Duodenal mucosa (tissue), 2 donors: ENCODE data around the gene ZBTB37.
A peak's percentile ranks its signal among the peaks of the same experiment; 100 is the strongest.

Source experiments
- H3K27ac ChIP-seq: one replicate; pipeline ENCODE4 v1.7.0; 2013; ENCODE audit warnings: low read depth, low read length
- H3K27me3 ChIP-seq, 2 donors: one replicate each; pipeline ENCODE4 v1.7.0; 2013; ENCODE audit warnings: low read length in 2 of 2, control low read depth in 1 of 2; ENCODE audit not compliant: insufficient read depth in 2 of 2, control insufficient read depth in 1 of 2
- H3K36me3 ChIP-seq, 2 donors: one replicate each; pipeline ENCODE4 v1.7.0; 2013; ENCODE audit warnings: low read length in 2 of 2, control low read depth in 1 of 2; ENCODE audit not compliant: insufficient read depth in 2 of 2, control insufficient read depth in 1 of 2
- H3K4me1 ChIP-seq, 2 donors: one replicate each; pipeline ENCODE4 v1.7.0; 2013; ENCODE audit warnings: low read length in 2 of 2, control low read depth in 1 of 2; ENCODE audit not compliant: insufficient read depth in 2 of 2, control insufficient read depth in 1 of 2
- H3K4me3 ChIP-seq, 2 donors: one replicate each; pipeline ENCODE4 v1.7.0; 2013; ENCODE audit warnings: low read length in 2 of 2, low read depth in 1 of 2
- H3K9ac ChIP-seq, 2 donors: one replicate each; pipeline ENCODE4 v1.7.0; 2013; ENCODE audit warnings: low read length in 2 of 2, low read depth in 1 of 2
- H3K9me3 ChIP-seq, 2 donors: one replicate each; pipeline ENCODE4 v1.7.0; 2013; ENCODE audit warnings: low read length in 2 of 2, control low read depth in 1 of 2; ENCODE audit not compliant: control insufficient read depth in 1 of 2

ZBTB37 gene, protein sequence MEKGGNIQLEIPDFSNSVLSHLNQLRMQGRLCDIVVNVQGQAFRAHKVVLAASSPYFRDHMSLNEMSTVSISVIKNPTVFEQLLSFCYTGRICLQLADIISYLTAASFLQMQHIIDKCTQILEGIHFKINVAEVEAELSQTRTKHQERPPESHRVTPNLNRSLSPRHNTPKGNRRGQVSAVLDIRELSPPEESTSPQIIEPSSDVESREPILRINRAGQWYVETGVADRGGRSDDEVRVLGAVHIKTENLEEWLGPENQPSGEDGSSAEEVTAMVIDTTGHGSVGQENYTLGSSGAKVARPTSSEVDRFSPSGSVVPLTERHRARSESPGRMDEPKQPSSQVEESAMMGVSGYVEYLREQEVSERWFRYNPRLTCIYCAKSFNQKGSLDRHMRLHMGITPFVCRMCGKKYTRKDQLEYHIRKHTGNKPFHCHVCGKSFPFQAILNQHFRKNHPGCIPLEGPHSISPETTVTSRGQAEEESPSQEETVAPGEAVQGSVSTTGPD

GRCh38 chr1:173868266-173869020 lies at the start of gene ZBTB37:
Gene ZBTB37 (plus strand): TSS chr1:173868380. CDS start chr1:173870226, 1,846 bp downstream.
- H3K4me3 ChIP-seq: peak within 1 kb of the TSS; percentile 92 to 95
- H3K27me3 ChIP-seq: no peaks in the 10 kb centered on the region
- no peaks in the 10 kb centered on the region for H3K9me3 ChIP-seq
- H3K36me3 ChIP-seq: peaks cover 30 to 34% of the 10 kb centered on the region in 2 donors
- H3K27ac ChIP-seq: peak within 1 kb of the TSS; percentile 97
- peaks cover 39 to 47% of the 10 kb centered on the region in 2 donors for H3K4me1 ChIP-seq
- peak within 1 kb of the TSS; percentile 71 to 85 for H3K9ac ChIP-seq

DNA sequence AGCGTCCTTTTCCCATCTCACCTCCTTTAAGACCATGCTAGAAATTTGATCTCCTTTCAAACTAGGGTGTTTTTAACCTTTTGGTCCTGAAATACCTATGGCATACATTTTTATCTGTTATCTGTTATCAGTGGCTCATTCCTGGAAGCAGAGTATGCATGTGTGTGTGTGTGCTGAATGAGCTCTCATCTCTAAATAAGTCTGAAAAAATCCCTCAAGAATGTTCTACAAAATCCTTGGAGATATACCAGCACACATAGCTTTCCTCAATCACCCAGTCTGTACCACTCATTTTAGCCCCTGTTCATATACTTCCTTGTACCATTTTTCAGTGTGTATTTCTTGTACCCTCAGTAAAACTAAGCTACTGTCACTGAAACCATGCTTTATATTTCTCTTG lies 49.7 kb upstream of the ZBTB37 start:
- peaks cover 6 to 7% of the 10 kb centered on the region in 2 donors for H3K4me1 ChIP-seq
- H3K27me3 ChIP-seq: no peaks in the 10 kb centered on the region
- H3K4me3 ChIP-seq: no peak overlapping the region
- H3K36me3 ChIP-seq: peaks cover 0 to 3% of the 10 kb centered on the region in 2 donors
- H3K27ac ChIP-seq: no peak overlapping the region
- H3K9me3 ChIP-seq: no peaks in the 10 kb centered on the region
- H3K9ac ChIP-seq: no peak overlapping the region

DNA sequence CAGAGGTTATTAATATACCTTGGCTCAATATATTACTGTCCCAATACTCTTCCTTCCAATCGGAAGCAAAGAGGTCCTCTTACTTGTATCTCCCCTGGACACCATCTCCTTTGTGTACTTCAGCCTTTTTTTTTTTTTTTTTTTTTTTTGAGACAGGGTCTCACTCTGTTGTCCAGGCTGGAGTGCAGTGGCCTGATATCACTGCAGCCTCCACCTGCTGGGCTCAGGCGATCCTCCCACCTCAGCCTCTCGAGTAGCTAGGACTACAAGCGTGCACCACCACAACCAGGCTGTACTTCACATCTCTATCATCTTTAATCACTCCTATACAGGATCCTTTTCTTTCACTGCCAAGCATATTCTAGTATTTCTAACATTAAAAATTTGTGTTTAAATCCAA lies 46.5 kb upstream of the ZBTB37 start:
- no peak overlapping the region for H3K4me3 ChIP-seq
- H3K9me3 ChIP-seq: no peaks in the 10 kb centered on the region
- H3K27me3 ChIP-seq: no peaks in the 10 kb centered on the region
- H3K4me1 ChIP-seq: peaks cover 9 to 12% of the 10 kb centered on the region in 2 donors
- H3K36me3 ChIP-seq: peaks cover 0 to 3% of the 10 kb centered on the region in 2 donors
- H3K27ac ChIP-seq: no peak overlapping the region
- H3K9ac ChIP-seq: no peak overlapping the region

GRCh38 chr1:173823781-173824314 lies 44.3 kb upstream of the ZBTB37 start:
- H3K9ac ChIP-seq: peak overlapping the region; percentile 71 to 87
- H3K4me3 ChIP-seq: peak overlapping the region; percentile 85 to 92
- no peaks in the 10 kb centered on the region for H3K27me3 ChIP-seq
- no peaks in the 10 kb centered on the region for H3K9me3 ChIP-seq
- peaks cover 0 to 1% of the 10 kb centered on the region in 2 donors for H3K36me3 ChIP-seq
- H3K4me1 ChIP-seq: peaks cover 9 to 12% of the 10 kb centered on the region in 2 donors
- peak overlapping the region; percentile 33 for H3K27ac ChIP-seq

- Histone ChIP-seq H3K9me3 (no peaks in the 10 kb centered on the region), H3K27ac (peak within 1 kb of the TSS; percentile 92), H3K9ac (peak within 1 kb of the TSS; percentile 77 to 87), H3K27me3 (no peaks in the 10 kb centered on the region), H3K4me1 (peaks cover 9 to 12% of the 10 kb centered on the region in 2 donors), H3K4me3 (peak within 1 kb of the TSS; percentile 85 to 92), H3K36me3 (no peaks in the 10 kb centered on the region)
Measured at GRCh38 chr1:173824315-173825081, 43.7 kb upstream of the ZBTB37 start, which contains the start of the genes CENPL and DARS2. Gene CENPL (minus strand): TSS chr1:173824883. CDS start chr1:173811299, 13,584 bp downstream. Gene DARS2 (plus strand): TSS chr1:173824673. CDS start chr1:173825230, 557 bp downstream.

GRCh38 chr1:173827611-173828010 lies 40.6 kb upstream of the ZBTB37 start:
- Histone ChIP-seq H3K9ac (no peak overlapping the region), H3K27ac (no peak overlapping the region), H3K9me3 (no peaks in the 10 kb centered on the region), H3K4me3 (no peak overlapping the region), H3K36me3 (peaks cover 0 to 8% of the 10 kb centered on the region in 2 donors), H3K4me1 (peaks cover 9 to 12% of the 10 kb centered on the region in 2 donors), H3K27me3 (no peaks in the 10 kb centered on the region)

DNA sequence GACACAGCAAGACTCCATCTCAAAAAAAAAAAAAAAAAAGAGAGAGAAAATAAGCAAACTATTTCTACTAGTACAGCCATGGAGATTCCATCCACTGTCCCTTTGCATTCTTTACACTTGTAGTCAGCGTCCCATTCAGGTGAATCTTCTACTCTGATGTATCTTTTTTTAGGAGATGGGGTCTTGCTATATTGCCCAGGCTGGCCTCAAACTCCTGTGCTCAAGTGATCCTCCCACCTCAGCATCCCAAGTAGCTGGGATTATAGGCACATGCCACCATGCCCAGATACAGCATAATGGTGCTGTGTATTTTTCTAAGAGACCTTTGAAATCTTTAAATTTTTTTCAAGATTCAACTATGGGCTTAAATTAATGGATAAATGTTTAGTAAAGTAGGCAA lies 35.4 kb upstream of the ZBTB37 start:
- Histone ChIP-seq H3K27ac (no peak overlapping the region), H3K9me3 (no peaks in the 10 kb centered on the region), H3K4me3 (no peak overlapping the region), H3K27me3 (no peaks in the 10 kb centered on the region), H3K9ac (no peak overlapping the region), H3K36me3 (peaks cover 5 to 26% of the 10 kb centered on the region in 2 donors), H3K4me1 (no peaks in the 10 kb centered on the region)

GRCh38 chr1:173852105-173852504 lies 16.1 kb upstream of the ZBTB37 start:
- Histone ChIP-seq H3K36me3 (peaks cover 5 to 30% of the 10 kb centered on the region in 2 donors), H3K27ac (no peak overlapping the region)

GRCh38 chr1:173853074-173853473 lies 15.1 kb upstream of the ZBTB37 start:
- Histone ChIP-seq H3K4me3 (no peak overlapping the region), H3K9me3 (no peaks in the 10 kb centered on the region), H3K27ac (peak overlapping the region; percentile 8), H3K9ac (no peak overlapping the region), H3K4me1 (no peaks in the 10 kb centered on the region), H3K27me3 (no peaks in the 10 kb centered on the region), H3K36me3 (peaks cover 10 to 39% of the 10 kb centered on the region in 2 donors)

More at GRCh38 chr1:173852105-173852504, 16.1 kb upstream of the ZBTB37 start:
- H3K4me3 ChIP-seq: no peak overlapping the region
- no peaks in the 10 kb centered on the region for H3K27me3 ChIP-seq
- H3K9me3 ChIP-seq: no peaks in the 10 kb centered on the region
- no peak overlapping the region for H3K9ac ChIP-seq
- no peaks in the 10 kb centered on the region for H3K4me1 ChIP-seq
